ENCODE results near the gene ARRDC4.

ARRDC4 gene

GRCh38 chr15:97960364-97961066 is at the start of gene ARRDC4:
Gene ARRDC4, plus strand, starts transcription at chr15:97960703. Its CDS starts 159 bp downstream, at chr15:97960862.
- peak; percentile 95 for DNase-seq

- no peak for DNase-seq
Measured at GRCh38 chr15:97914711-97915110, 45.8 kb upstream of the ARRDC4 start.

GRCh38 chr15:97915261-97915660 is 45.2 kb upstream of the ARRDC4 start:
- no peak for DNase-seq

GRCh38 chr15:97921296-97921865 is 39.1 kb upstream of the ARRDC4 start:
- no peak for DNase-seq

GRCh38 chr15:97929456-97930229 is 30.9 kb upstream of the ARRDC4 start:
- no peak for DNase-seq

GRCh38 chr15:97930230-97930629 is 30.3 kb upstream of the ARRDC4 start:
- no peak for DNase-seq

GRCh38 chr15:97931314-97931713 is 29.2 kb upstream of the ARRDC4 start:
- DNase-seq = no peak

GRCh38 chr15:97933589-97933988 is 26.9 kb upstream of the ARRDC4 start:
- DNase-seq = no peak

GRCh38 chr15:97940993-97941392 is 19.5 kb upstream of the ARRDC4 start:
- no peak for DNase-seq

GRCh38 chr15:97941572-97941971 is 18.9 kb upstream of the ARRDC4 start:
- DNase-seq = no peak

GRCh38 chr15:97944724-97945123 is 15.8 kb upstream of the ARRDC4 start:
- no peak for DNase-seq

- no peak for DNase-seq
Measured at GRCh38 chr15:97947465-97948260, 12.8 kb upstream of the ARRDC4 start.

GRCh38 chr15:97953254-97953653 is 7.2 kb upstream of the ARRDC4 start:
- no peak for DNase-seq

GRCh38 chr15:97953748-97954147 is 6.8 kb upstream of the ARRDC4 start:
- no peak for DNase-seq

GRCh38 chr15:97955035-97955434 is 5.5 kb upstream of the ARRDC4 start:
- DNase-seq = peak; percentile 80

- DNase-seq = no peak
Measured at GRCh38 chr15:97955529-97955928, 5.0 kb upstream of the ARRDC4 start.

- no peak for DNase-seq
Measured at GRCh38 chr15:97959724-97960363, 659 bp upstream of the ARRDC4 start.

- DNase-seq = no peak
Measured at GRCh38 chr15:97961067-97961954, 808 bp downstream of the ARRDC4 start.

- no peak for DNase-seq
Measured at GRCh38 chr15:97962263-97962662, 1.8 kb downstream of the ARRDC4 start.

GRCh38 chr15:97963779-97964178 is 3.3 kb downstream of the ARRDC4 start:
- DNase-seq = no peak

GRCh38 chr15:97966246-97966645 is 5.7 kb downstream of the ARRDC4 start:
- no peak for DNase-seq

Measured in NCI-H1105 treated with DMSO at 0.1 percent for 48 hours (cell line).